Thoracic aorta (tissue), 2 donors: ENCODE data around the gene TEX12. TPM values are rescaled to one million over a fixed set of nuclear protein-coding genes. Genes with fewer than 3 reads are reported as not detected.
"Not testable (repeated sequence)": the region's sequence is repeated elsewhere in the genome, so short reads cannot be mapped to it uniquely, and the experiment has no call there.

Experiments used
- ATAC-seq: fragments of 150-250 bp; one replicate; pipeline ENCODE4 v1.8.0; 2017; ENCODE audit warnings: low read depth; ENCODE audit not compliant: insufficient number of reproducible peaks, low FRiP score
- DNase-seq: peaks from one replicate; pipeline ENCODE4 v3.0.0-alpha.2; 2020; ENCODE audit warnings: low spot score
- H3K27ac ChIP-seq, 2 donors: fragments of 200-600 bp; sonication (generic); 1 replicate in 1 of 2; 2 replicates in 1 of 2; pipeline ENCODE4 v1.5.1; 2016; ENCODE audit warnings: mild to moderate bottlenecking in 2 of 2, moderate library complexity in 2 of 2
- H3K27me3 ChIP-seq: fragments of 200-600 bp; sonication (generic); replicated peaks from 2 replicates; pipeline ENCODE4 v1.6.0; 2016; ENCODE audit warnings: mild to moderate bottlenecking; ENCODE audit not compliant: insufficient read depth
- H3K36me3 ChIP-seq: fragments of 200-600 bp; sonication (generic); one replicate; pipeline ENCODE4 v1.5.1; 2016
- H3K4me1 ChIP-seq, 2 donors: fragments of 200-600 bp; sonication (generic); 1 replicate in 1 of 2; 2 replicates in 1 of 2; pipeline versions ENCODE4 v1.5.1 to v1.6.0; 2016; ENCODE audit warnings: low read depth in 2 of 2, mild to moderate bottlenecking in 1 of 2; ENCODE audit not compliant: control insufficient read depth in 1 of 2
- H3K4me3 ChIP-seq: fragments of 200-600 bp; sonication (generic); 2 replicates; pipeline ENCODE4 v1.5.1; 2016; ENCODE audit warnings: mild to moderate bottlenecking
- H3K9me3 ChIP-seq: fragments of 200-600 bp; sonication (generic); 2 replicates; pipeline ENCODE4 v1.5.1; 2016
- total RNA-seq, 2 donors: library from RNA; depleted of rRNA; stranded (reverse); fragments of >200 nt; gene quantifications; one replicate each; pipeline versions ENCODE4 v1.1.0 to v1.2.3, GENCODE V29; 2016
- TF ChIP-seq, protein P1 (sequence below): fragments of 200-600 bp; sonication (generic); IDR thresholded peaks from one replicate; pipeline ENCODE4 v1.5.1; 2019; ENCODE audit warnings: antibody characterized with exemption

Gene TEX12
- total RNA-seq, 2 donors from 2014 or later = 0.54 to 1.4 TPM

DNA sequence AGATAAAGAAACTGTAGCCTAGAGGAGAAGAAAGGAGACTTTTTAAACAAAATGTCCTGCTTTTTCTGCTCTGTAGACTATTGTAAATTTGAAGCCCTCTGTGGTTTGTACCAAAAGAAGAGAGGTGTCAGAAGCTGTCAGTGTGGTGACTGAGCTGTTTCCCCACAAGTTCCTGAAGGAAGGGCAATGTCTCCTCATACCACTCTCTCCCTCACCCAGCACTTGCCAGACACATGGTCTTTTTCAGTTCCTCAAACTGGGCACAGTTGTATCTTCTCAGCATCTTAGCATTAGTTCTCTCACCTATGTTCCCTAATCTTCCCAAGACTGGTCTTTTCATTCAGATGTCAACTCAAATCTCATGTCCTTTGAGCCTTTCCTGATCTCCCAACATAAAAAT lies 12.4 kb downstream of the TEX12 start:
- TF ChIP-seq, protein P1, sequence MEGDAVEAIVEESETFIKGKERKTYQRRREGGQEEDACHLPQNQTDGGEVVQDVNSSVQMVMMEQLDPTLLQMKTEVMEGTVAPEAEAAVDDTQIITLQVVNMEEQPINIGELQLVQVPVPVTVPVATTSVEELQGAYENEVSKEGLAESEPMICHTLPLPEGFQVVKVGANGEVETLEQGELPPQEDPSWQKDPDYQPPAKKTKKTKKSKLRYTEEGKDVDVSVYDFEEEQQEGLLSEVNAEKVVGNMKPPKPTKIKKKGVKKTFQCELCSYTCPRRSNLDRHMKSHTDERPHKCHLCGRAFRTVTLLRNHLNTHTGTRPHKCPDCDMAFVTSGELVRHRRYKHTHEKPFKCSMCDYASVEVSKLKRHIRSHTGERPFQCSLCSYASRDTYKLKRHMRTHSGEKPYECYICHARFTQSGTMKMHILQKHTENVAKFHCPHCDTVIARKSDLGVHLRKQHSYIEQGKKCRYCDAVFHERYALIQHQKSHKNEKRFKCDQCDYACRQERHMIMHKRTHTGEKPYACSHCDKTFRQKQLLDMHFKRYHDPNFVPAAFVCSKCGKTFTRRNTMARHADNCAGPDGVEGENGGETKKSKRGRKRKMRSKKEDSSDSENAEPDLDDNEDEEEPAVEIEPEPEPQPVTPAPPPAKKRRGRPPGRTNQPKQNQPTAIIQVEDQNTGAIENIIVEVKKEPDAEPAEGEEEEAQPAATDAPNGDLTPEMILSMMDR = no peak
- H3K27me3 ChIP-seq = no peaks in the 10 kb centered on the region
- DNase-seq = no peak
- no peaks in the 10 kb centered on the region for H3K9me3 ChIP-seq
- no peak overlapping the region for H3K4me3 ChIP-seq
- no peak overlapping the region for H3K27ac ChIP-seq
- H3K4me1 ChIP-seq = peaks cover 0 to 6% of the 10 kb centered on the region in 2 donors
- H3K36me3 ChIP-seq = no peaks in the 10 kb centered on the region
- no peak for ATAC-seq

GRCh38 chr11:112182867-112183266 lies 15.7 kb downstream of the TEX12 start:
- no peaks in the 10 kb centered on the region for H3K27me3 ChIP-seq
- ATAC-seq = no peak
- no peak for DNase-seq
- TF ChIP-seq, protein P1 = no peak
- no peak overlapping the region for H3K27ac ChIP-seq
- H3K4me1 ChIP-seq = no peaks in the 10 kb centered on the region
- H3K9me3 ChIP-seq = no peaks in the 10 kb centered on the region
- H3K4me3 ChIP-seq = no peak overlapping the region
- no peaks in the 10 kb centered on the region for H3K36me3 ChIP-seq

GRCh38 chr11:112185883-112186282 lies 18.7 kb downstream of the TEX12 start:
- Histone ChIP-seq H3K4me1 (no peaks in the 10 kb centered on the region), H3K27me3 (no peaks in the 10 kb centered on the region), H3K4me3 (no peak overlapping the region), H3K9me3 (no peaks in the 10 kb centered on the region), H3K36me3 (no peaks in the 10 kb centered on the region), H3K27ac (no peak overlapping the region)
- TF ChIP-seq, protein P1 = no peak
- DNase-seq = no peak
- no peak for ATAC-seq

GRCh38 chr11:112186304-112186703 lies 19.1 kb downstream of the TEX12 start:
- TF ChIP-seq, protein P1 = no peak
- DNase-seq (no peak), ATAC-seq (no peak)
- Histone ChIP-seq H3K4me3 (no peak overlapping the region), H3K9me3 (no peaks in the 10 kb centered on the region), H3K27me3 (no peaks in the 10 kb centered on the region), H3K27ac (no peak overlapping the region), H3K4me1 (no peaks in the 10 kb centered on the region), H3K36me3 (no peaks in the 10 kb centered on the region)

GRCh38 chr11:112195113-112195512 lies 27.9 kb downstream of the TEX12 start:
- not testable (repeated sequence) for H3K9me3 ChIP-seq, H3K27me3 ChIP-seq, DNase-seq, H3K36me3 ChIP-seq, ATAC-seq, H3K27ac ChIP-seq, H3K4me1 ChIP-seq, H3K4me3 ChIP-seq

DNA sequence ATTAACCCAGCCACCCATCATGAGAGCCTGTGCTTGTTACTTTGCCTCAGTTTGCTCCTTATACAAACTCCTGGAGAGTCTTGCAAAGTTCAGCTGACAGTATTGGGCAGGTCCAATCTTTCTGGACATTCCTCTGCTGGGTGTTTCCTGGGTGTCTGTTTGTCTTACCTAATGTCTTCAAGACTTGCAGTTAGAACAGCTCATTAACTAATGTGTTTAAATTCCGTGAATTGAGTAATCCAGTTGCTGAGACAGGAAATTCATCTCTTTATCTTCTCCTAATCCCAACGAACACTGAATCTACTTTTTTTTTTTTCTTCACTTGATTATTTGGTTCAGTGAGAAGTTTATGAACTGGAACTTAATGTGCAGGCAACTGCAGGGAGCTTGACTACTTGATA lies 28.8 kb downstream of the TEX12 start:
- H3K9me3 ChIP-seq = no peaks in the 10 kb centered on the region
- H3K4me3 ChIP-seq = no peak overlapping the region
- ATAC-seq (no peak), DNase-seq (no peak)
- TF ChIP-seq, protein P1 = no peak
- no peaks in the 10 kb centered on the region for H3K27me3 ChIP-seq
- H3K27ac ChIP-seq = no peak overlapping the region
- no peaks in the 10 kb centered on the region for H3K4me1 ChIP-seq
- H3K36me3 ChIP-seq = no peaks in the 10 kb centered on the region
